CD4-positive, alpha-beta T cell treated with Interleukin-6 at 100 ng/mL for 8 hours (primary cell): ENCODE data around the gene SAMD13.

ENCODE experiments used
- DNase-seq: peaks from one replicate; pipeline ENCODE4 v3.0.0-alpha.2; 2020; ENCODE audit warnings: mixed read lengths, low spot score

The SAMD13 gene

DNA sequence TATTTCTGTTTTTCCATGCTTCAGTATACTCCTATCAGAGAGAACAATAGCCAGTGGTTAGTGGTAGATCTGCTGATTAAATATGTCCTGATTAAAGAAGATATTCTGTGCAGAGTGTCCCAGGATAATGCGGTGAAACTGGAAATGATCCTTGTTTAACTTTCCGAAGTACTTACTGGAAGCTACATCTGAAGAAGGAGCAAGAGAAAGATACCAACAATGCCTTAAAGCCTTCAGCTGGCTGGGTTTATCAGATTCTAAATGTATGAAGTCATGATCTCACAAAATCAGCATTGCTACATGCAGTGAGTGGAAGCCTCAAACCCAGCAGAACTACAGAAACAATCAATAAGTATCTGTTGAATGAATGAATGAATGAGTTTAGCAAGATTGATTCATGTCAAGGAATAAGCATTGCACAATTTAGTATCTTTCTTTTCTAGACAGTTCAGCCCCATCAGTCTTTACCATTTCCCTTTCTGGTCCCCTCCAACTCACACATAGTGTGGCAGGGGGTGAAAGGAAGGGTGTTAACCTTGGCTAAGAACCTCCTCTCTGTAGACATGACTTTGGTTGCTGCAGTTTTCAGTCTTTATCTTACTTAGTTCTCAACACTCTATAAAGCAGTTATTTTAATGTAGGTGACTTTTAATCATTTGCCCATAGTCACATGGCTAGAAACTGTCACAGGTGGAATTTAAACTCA lies 72.1 kb downstream of the SAMD13 start:
- no peak for DNase-seq

DNA sequence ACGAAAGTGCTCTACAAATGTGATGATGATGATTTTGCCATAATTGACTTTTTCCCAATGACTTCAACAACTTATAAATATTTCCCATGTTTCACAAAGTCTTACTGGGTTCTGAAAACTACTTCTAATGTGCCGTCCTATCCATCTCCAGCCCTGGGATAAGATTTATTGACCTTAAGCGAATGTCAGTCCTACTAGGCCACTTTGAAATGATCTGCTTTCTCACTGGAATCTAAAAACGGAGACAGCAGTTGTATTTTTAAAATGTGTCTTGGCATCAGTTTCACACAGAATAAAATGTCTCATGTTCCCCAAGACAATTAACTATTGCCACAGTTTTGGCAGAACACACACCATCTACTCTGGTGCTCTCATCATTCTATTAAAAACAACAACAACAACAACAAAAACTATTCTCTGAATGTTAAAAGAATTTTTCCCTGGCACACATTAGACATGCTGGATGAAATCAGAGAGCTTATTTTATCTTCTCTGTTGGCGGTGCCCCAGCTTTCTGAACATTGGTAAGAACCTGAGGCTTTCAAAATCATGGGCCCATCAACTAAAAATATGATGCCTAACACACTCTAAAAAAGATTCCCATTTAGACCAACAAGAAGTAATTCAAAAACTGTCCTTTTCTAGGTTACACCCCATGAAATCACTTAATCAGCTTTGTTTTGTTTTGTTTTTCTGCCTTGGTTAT lies 73.6 kb downstream of the SAMD13 start:
- DNase-seq, result no peak

DNA sequence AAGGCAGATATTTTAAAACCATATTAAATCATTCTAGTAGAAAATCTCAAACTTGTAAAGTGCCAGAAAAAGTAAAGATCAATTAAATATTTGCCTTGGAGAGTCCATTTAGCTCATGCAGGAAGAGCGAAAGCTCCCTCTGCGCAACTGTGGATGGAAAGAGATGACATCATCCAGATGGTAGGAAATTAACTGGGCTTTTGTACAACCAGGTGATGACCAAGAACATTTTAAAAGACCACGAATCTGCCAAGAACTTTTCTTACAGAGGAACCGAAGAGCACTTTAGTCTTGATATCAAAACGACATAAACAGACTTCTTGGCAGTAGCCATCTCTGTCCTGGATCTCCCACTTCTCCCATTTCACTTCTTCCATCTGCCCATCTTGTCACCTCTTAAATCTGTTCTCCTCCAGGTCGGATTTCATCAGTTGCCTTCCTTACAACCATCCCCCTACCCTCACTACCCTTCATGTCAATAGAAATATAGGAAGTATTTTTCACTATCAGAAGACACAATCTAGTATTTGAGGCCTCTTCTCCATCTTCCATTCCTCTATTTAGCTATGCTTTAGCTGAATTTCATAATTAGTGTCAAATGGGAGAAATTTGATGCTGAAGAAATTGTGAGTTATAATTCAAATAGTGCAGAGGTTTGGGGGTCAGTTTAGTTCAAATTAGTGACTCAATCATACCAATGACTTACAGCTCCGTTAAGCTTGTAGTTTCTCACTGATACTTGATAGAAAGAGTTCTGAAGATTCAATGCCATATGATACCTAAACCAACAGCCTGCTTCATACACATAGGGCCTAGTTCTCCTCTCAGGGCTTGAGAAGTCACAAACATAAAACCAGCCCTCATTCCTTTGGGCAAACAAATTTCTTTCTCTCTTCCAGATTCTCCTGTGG lies 74.7 kb downstream of the SAMD13 start:
- no peak for DNase-seq

DNA sequence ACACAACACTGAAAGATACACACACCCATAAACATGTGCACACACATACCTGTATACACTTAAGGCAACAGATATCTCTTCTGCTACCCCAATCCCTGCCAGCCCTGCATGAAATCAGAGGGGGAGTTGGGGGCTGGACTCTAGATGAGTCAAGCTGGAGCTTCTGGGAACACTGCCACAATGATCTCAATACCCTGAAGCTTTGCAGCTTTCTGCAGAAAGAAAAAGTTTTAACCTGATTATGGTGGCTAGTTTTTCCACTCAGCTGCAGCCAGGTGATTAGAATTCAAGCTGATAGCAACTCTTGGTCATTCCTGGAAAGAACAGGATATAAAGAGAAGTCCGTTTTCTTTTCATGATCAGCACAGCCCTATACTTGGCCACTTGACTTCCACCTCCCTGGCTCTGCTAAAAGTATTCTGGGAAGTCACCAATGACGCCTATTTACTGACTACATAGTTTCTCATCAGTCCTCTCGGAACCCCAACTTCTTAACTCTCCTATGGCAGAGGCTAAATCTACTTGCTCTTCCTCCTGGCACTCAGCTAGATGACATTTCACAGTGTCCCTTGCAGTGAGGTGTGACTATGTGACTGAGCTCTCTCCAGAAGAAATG lies 76.1 kb downstream of the SAMD13 start:
- DNase-seq, result no peak

DNA sequence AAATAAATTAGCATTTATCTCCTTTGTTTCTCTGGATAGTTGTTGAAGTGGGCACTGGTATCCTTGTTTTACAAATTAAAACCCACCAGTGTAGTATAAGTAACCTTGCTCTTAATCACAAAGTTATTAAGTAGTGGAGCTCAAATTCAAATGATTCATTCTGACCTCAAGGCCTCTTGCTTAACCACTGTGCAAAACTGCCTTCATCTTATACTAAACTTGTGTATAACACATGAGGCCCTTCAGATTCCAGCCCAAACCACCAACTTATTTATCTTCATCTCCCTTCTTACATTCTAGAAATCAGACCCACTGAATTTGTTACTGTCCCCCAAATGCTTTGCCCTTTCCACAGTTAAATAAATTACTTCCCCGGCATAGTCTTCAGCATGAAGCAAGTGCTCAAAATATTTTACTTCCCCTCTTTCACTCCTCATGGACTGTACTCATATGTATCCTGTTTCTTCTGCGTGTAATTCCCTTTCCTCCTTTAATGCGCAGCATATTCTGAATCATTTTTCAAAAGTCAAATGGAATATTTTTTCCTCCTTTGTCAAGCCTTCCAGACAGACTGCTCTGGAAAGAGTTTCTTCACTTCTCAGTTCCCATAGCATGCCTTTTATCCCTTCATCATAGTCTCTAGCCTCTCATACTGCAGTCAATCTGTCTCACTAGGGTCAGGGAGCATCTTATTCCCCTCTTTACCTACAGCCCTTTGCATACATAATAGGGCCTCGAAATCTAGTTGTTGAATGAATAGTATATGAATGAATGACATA lies 77.8 kb downstream of the SAMD13 start:
- no peak for DNase-seq

DNA sequence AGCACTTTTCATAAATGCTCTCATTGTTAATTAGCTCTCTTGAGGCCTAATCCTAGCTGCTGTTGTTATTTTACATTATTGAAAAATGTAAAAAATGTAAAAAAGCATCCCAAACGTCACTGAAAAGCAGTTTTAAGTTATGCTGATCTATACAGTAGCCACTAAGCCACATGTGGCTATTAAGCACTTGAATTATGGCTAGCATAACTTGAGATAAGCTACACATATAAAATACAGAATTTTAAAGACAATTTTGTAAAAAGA lies 78.3 kb downstream of the SAMD13 start:
- DNase-seq, result no peak

DNA sequence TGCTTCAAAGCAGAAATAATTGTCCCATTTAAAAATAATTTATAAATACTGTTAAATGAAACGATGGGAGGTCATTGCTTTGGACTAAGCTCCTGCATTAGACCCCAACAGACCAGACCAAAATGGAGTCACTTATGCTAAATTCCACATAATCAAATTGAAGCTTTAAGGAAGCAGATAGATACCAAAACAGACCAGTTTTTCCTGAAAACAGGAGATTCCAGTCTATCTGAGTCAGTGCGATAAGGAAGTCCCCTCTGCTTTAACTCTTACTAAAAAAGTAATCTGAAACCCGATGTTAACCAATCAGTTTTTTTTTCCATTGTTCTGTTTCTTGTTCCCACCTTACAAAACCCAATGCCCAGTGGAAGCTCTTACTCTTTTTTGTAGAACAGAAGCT lies 80.6 kb downstream of the SAMD13 start:
- DNase-seq, result no peak

DNA sequence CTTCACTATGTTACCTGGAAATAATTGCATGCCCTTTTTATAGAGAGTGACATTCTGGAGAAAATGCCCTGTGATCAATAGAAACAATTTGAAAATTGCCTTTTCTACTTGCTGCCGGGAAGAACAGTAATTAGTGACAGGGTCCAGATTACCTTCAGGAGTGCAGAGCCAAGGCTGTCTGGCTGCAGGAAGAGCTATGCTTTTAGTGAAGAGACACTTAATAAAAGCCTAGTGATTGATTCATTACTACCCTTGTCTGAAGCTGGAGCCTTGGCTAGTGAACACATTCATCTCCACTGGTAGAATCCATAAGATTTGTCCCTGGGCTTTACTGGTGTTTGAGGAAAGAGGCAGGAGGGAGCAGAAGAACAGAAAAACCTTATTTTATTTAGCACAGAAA lies 83.8 kb downstream of the SAMD13 start:
- no peak for DNase-seq

DNA sequence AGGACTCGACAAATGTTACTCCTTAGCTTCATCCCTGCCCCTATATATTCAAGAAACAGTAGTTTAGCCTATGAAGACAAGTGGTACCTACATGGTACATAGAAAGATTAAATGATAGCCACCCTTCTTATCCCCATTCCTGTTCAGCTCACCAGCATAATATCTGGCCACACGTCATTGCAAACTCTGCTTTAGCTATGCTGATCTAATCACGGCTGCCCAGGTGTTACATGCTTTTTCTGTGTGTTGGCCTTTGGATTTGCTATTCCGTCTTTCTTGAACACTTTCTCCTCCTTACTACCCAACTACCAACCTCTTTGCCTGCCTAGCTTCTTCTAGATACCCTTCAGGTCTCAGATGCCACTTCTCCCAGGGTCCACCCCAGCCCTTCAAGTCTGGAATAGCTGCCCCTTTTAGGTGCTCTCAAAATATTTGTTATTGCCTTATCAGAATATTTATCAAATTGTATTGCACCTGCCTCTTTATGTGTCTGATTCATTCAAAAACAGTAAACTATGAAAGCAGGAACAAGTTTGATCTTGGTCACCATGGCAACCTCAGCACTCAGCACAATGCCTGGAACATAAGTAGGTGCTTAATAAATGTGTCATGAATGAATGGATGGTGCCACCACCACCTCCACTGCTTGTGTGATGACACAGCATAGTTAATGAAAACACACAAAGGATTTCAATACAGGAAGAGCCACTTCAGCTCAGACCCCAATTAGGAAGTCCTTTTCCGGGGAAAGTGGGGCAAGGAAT lies 85.4 kb downstream of the SAMD13 start:
- no peak for DNase-seq

DNA sequence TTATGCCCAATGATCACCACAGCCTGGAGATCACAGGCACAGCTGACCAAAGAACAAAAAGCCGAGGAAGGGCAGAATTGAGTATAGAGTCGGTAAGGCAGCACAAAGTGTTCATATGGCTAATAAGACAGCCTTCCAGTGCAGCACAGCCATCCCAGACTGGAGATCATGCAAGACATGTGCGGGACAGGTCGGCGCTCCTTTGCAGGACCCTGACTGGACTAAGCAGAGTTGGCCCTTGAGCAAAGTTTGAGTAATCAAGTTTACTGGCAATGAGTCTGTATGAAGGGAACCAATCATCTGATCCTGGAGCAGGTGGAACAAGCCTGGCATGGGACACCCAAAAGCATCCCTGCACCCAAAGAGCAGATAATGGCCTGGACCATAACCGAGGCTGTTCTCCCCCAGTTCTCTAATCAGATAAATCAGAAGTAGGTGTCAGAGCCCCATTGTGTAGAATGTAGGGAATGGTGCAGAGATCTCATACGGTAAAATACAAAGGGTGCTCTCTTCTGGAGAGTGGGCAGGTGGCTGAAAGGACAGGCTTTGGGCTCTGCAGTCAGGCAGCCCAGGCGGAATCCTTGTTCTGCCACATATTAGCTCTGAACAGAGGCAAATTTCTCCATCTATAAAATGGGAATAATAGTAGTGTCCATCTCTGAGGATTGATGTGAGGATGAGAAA lies 86.1 kb downstream of the SAMD13 start:
- DNase-seq, result no peak

DNA sequence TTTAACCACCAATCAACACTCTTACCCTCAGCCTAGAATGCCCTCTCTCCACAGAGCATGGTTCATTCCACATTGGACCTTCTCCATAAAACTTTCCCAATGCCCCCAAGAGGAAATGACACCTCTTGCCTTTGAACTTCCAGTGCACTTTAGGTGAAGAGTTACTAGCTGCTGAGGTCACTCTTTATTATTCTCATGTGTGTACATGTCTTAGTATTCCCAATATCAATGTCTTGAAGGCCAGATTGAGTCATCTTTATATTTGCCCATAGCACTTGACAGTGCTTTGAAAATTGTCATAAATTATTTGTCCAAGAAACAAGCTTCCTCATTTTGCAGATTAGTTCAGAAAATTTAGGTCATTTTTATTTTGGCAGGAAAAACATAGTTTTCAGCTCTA lies 88.7 kb downstream of the SAMD13 start:
- DNase-seq, result no peak

DNA sequence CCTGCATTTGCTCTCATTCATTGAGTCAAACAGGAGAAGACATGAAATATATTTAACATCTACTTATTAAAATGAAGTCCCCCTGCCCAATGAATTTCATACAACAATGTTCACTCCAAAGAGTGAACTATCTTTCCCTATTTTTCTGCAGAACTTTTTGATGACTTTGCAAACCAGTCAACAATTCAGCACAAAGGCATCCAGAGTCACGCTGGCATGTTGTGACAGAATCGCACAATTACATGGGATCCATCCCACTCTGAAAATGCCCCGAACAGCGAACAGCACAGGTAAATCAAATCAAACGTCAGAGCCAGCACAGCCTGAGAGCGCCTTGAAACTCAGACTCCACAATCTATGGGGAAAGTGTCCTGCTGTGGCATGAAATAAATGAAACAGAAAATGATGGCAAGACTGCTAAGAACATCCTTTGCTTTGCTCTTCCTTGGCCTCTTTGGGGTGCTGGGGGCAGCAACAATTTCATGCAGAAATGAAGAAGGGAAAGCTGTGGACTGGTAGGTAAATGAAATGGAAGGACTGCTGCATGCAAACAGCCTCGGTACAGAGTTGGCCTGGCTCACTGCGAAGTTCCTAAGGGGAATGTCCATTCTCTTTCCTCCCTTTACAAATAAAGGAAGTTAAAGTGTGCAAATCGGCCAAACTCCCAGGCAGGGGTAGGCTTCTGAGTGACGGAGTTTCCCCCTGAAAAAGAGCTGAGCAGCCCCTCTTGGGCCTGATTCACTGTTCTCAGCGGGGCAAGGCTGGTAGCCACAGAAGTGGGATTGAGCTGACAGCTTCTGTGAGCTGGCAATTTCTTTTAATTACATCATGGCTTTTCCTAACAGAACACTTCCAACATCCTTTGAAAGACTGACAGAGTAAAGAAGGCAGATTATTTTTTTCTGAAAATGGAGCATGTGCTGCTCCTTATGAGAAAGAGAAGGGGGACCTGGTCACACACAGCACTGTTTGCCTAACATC lies 97.0 kb downstream of the SAMD13 start, which contains the start of gene DNASE2B:
Gene DNASE2B, plus strand, starts transcription at position 310 of the 981 bp plus-strand sequence. Its CDS starts 81 bp downstream, at position 391.
- DNase-seq, result no peak
